ENCODE results near the gene CAMK1D. TPM values are rescaled to one million over a fixed set of nuclear protein-coding genes. Genes with fewer than 3 reads are reported as not detected.

CAMK1D gene
- total RNA-seq, 1 donor from 2014 or later: 7.6 TPM

GRCh38 chr10:12691596-12691995 is 342.2 kb downstream of the CAMK1D start:
- no peaks in the 10 kb centered on the region for H3K4me1 Mint-ChIP-seq
- H3K4me3 Mint-ChIP-seq: no peak overlapping the region
- no peaks in the 10 kb centered on the region for H3K9me3 Mint-ChIP-seq
- H3K27me3 Mint-ChIP-seq (ENCODE audit: low read depth): no peaks in the 10 kb centered on the region
- H3K27ac Mint-ChIP-seq: no peak overlapping the region
- TF ChIP-seq CTCF (IDR thresholded peaks at IDR 0.05; ENCODE audit: unreplicated experiment): no peak
- DNase-seq (ENCODE audit: low spot score in 2 of 2, unreplicated experiment in 2 of 2): no peak
- H3K36me3 Mint-ChIP-seq: no peaks in the 10 kb centered on the region

GRCh38 chr10:12697764-12698163 is 348.4 kb downstream of the CAMK1D start:
- Mint-ChIP-seq H3K27me3 (ENCODE audit: low read depth) (no peaks in the 10 kb centered on the region), H3K9me3 (no peaks in the 10 kb centered on the region), H3K4me1 (peaks cover 19% of the 10 kb centered on the region), H3K4me3 (no peak overlapping the region), H3K27ac (no peak overlapping the region), H3K36me3 (no peaks in the 10 kb centered on the region)
- no peak for DNase-seq (ENCODE audit: low spot score in 2 of 2, unreplicated experiment in 2 of 2)
- no peak for TF ChIP-seq CTCF (IDR thresholded peaks at IDR 0.05; ENCODE audit: unreplicated experiment)

GRCh38 chr10:12699258-12699700 is 349.9 kb downstream of the CAMK1D start:
- TF ChIP-seq CTCF (IDR thresholded peaks at IDR 0.05; ENCODE audit: unreplicated experiment): no peak
- Mint-ChIP-seq H3K36me3 (no peaks in the 10 kb centered on the region), H3K4me1 (peaks cover 19% of the 10 kb centered on the region), H3K9me3 (no peaks in the 10 kb centered on the region), H3K27ac (no peak overlapping the region), H3K27me3 (ENCODE audit: low read depth) (no peaks in the 10 kb centered on the region), H3K4me3 (no peak overlapping the region)
- DNase-seq (ENCODE audit: low spot score in 2 of 2, unreplicated experiment in 2 of 2): no peak

GRCh38 chr10:12699781-12700556 is 350.6 kb downstream of the CAMK1D start:
- Mint-ChIP-seq H3K4me1 (peaks cover 19% of the 10 kb centered on the region), H3K4me3 (no peak overlapping the region), H3K9me3 (no peaks in the 10 kb centered on the region), H3K27me3 (ENCODE audit: low read depth) (no peaks in the 10 kb centered on the region), H3K27ac (peak overlapping the region; percentile 64), H3K36me3 (no peaks in the 10 kb centered on the region)
- DNase-seq (ENCODE audit: low spot score in 2 of 2, unreplicated experiment in 2 of 2): no peak
- no peak for TF ChIP-seq CTCF (IDR thresholded peaks at IDR 0.05; ENCODE audit: unreplicated experiment)

GRCh38 chr10:12700557-12700874 is 351.2 kb downstream of the CAMK1D start:
- Mint-ChIP-seq H3K4me1 (peaks cover 19% of the 10 kb centered on the region), H3K27me3 (ENCODE audit: low read depth) (no peaks in the 10 kb centered on the region), H3K4me3 (no peak overlapping the region), H3K27ac (no peak overlapping the region), H3K36me3 (no peaks in the 10 kb centered on the region), H3K9me3 (no peaks in the 10 kb centered on the region)
- no peak for DNase-seq (ENCODE audit: low spot score in 2 of 2, unreplicated experiment in 2 of 2)
- no peak for TF ChIP-seq CTCF (IDR thresholded peaks at IDR 0.05; ENCODE audit: unreplicated experiment)

All from mesothelial cell of epicardium (in vitro differentiated cells).